Breast epithelium (tissue), 4 donors: ENCODE data around the gene KRT33A. TPM values are rescaled to one million over a fixed set of nuclear protein-coding genes. Genes with fewer than 3 reads are reported as not detected.

Source experiments
- DNase-seq, 2 donors: peaks; one replicate each; pipeline ENCODE4 v3.0.0-alpha.2; 2019; ENCODE audit warnings: low spot score in 2 of 2
- H3K27ac ChIP-seq, 2 donors: fragments of 200-600 bp; sonication (generic) in 1 of 2; one replicate each; pipeline ENCODE4 v1.5.1; 2016 to 2019; ENCODE audit warnings: mild to moderate bottlenecking in 1 of 2
- H3K27me3 ChIP-seq, 2 donors: fragments of 200-600 bp; sonication (generic) in 1 of 2; one replicate each; pipeline versions ENCODE4 v1.5.1 to v1.6.0; 2017 to 2019; ENCODE audit warnings: control low read depth in 1 of 2, mild to moderate bottlenecking in 1 of 2
- H3K36me3 ChIP-seq: fragments of 200-600 bp; one replicate; pipeline ENCODE4 v1.5.1; 2019
- H3K4me1 ChIP-seq, 2 donors: fragments of 200-600 bp; sonication (generic); one replicate each; pipeline ENCODE4 v1.5.1; 2016 to 2019; ENCODE audit warnings: control low read depth in 1 of 2
- H3K4me3 ChIP-seq, 3 donors: fragments of 200-600 bp; sonication (generic); 1 replicate in 2 of 3; 2 replicates in 1 of 3; pipeline ENCODE4 v1.5.1; 2016 to 2019; ENCODE audit warnings: mild to moderate bottlenecking in 3 of 3, moderate library complexity in 2 of 3
- H3K9me3 ChIP-seq, 2 donors: fragments of 200-600 bp; sonication (generic) in 1 of 2; one replicate each; pipeline ENCODE4 v1.5.1; 2016 to 2019; ENCODE audit warnings: control low read depth in 1 of 2
- CTCF ChIP-seq, 3 donors: fragments of 450-650 bp; IDR thresholded peaks; one replicate each; pipeline ENCODE4 v1.5.1; 2016 to 2017; ENCODE audit warnings: antibody characterized with exemption in 3 of 3, mild to moderate bottlenecking in 3 of 3, moderate library complexity in 3 of 3
- POLR2A ChIP-seq: fragments of 450-650 bp; IDR thresholded peaks from one replicate; pipeline ENCODE4 v1.6.1; 2016; ENCODE audit warnings: antibody characterized with exemption, mild to moderate bottlenecking, moderate library complexity
- POLR2AphosphoS5 ChIP-seq, 3 donors: sonication (generic); formaldehyde crosslinking; IDR thresholded peaks; one replicate each; pipeline ENCODE4 v1.6.1; 2017; ENCODE audit warnings: antibody characterized with exemption in 3 of 3
- intact Hi-C: fragments of 100-400 bp; cut with DNase I; formaldehyde crosslinking; loops from one replicate; pipeline ENCODE4 v1.15.1; 2023; ENCODE audit warnings: low total_unique reads
- total RNA-seq, 3 donors: library from RNA; depleted of rRNA; stranded (reverse); fragments of >200 nt; gene quantifications; one replicate each; pipeline ENCODE4 v1.1.0, GENCODE V29; 2016

KRT33A gene
- total RNA-seq, 3 donors from 2014 or later, result not detected

- H3K36me3 ChIP-seq, result no peaks in the 10 kb centered on the region
- no peak for DNase-seq
- no peak for TF ChIP-seq CTCF (IDR thresholded peaks at IDR 0.05)
- no peak for TF ChIP-seq POLR2AphosphoS5 (IDR thresholded peaks at IDR 0.05)
- TF ChIP-seq POLR2A, result no peak
- H3K27ac ChIP-seq, result no peak overlapping the region
- H3K27me3 ChIP-seq, result no peaks in the 10 kb centered on the region
- H3K9me3 ChIP-seq, result no peaks in the 10 kb centered on the region
- no peak overlapping the region for H3K4me3 ChIP-seq
- H3K4me1 ChIP-seq, result no peaks in the 10 kb centered on the region
- intact Hi-C loops, result loop anchor here (1.0 kb wide), 1 partner anchor 25 kb away; no protein-coding TSS in a partner anchor
Observed at GRCh38 chr17:41377546-41377945, 26.9 kb upstream of the KRT33A start.

- H3K27me3 ChIP-seq, result no peaks in the 10 kb centered on the region
- no peaks in the 10 kb centered on the region for H3K36me3 ChIP-seq
- no peak within 1 kb of the TSS for H3K4me3 ChIP-seq
- no peak within 1 kb of the TSS for H3K27ac ChIP-seq
- DNase-seq, result no peak
- no peak for TF ChIP-seq POLR2A
- TF ChIP-seq CTCF (IDR thresholded peaks at IDR 0.05), result no peak
- TF ChIP-seq POLR2AphosphoS5 (IDR thresholded peaks at IDR 0.05), result no peak
- intact Hi-C loops, result no loop called here
- H3K9me3 ChIP-seq, result no peaks in the 10 kb centered on the region
- H3K4me1 ChIP-seq, result no peaks in the 10 kb centered on the region
Observed at GRCh38 chr17:41369713-41370112, 19.1 kb upstream of the KRT33A start, which contains the start of gene KRT33B. Gene KRT33B (minus strand): TSS chr17:41369813. CDS start chr17:41369750, 63 bp downstream.

GRCh38 chr17:41369023-41369422 lies 18.4 kb upstream of the KRT33A start:
- intact Hi-C loops, result no loop called here
- Histone ChIP-seq H3K36me3 (no peaks in the 10 kb centered on the region), H3K27me3 (no peaks in the 10 kb centered on the region), H3K4me3 (no peak overlapping the region), H3K27ac (no peak overlapping the region), H3K4me1 (no peaks in the 10 kb centered on the region), H3K9me3 (no peaks in the 10 kb centered on the region)
- TF ChIP-seq POLR2A (no peak), CTCF (IDR thresholded peaks at IDR 0.05) (no peak), POLR2AphosphoS5 (IDR thresholded peaks at IDR 0.05) (no peak)
- no peak for DNase-seq

- Histone ChIP-seq H3K9me3 (no peaks in the 10 kb centered on the region), H3K27ac (no peak overlapping the region), H3K4me3 (no peak overlapping the region), H3K36me3 (no peaks in the 10 kb centered on the region), H3K27me3 (no peaks in the 10 kb centered on the region), H3K4me1 (no peaks in the 10 kb centered on the region)
- intact Hi-C loops, result no loop called here
- TF ChIP-seq POLR2AphosphoS5 (IDR thresholded peaks at IDR 0.05) (no peak), POLR2A (no peak)
- peak in 1 of 2 donors; percentile 41 for DNase-seq
Observed at GRCh38 chr17:41367426-41368075, 16.9 kb upstream of the KRT33A start.

GRCh38 chr17:41366070-41366469 lies 15.4 kb upstream of the KRT33A start:
- Histone ChIP-seq H3K4me1 (no peaks in the 10 kb centered on the region), H3K36me3 (no peaks in the 10 kb centered on the region), H3K4me3 (no peak overlapping the region), H3K27ac (no peak overlapping the region), H3K27me3 (no peaks in the 10 kb centered on the region), H3K9me3 (no peaks in the 10 kb centered on the region)
- intact Hi-C loops, result no loop called here
- TF ChIP-seq CTCF (IDR thresholded peaks at IDR 0.05) (no peak), POLR2AphosphoS5 (IDR thresholded peaks at IDR 0.05) (no peak), POLR2A (no peak)
- no peak for DNase-seq
